HepG2 (cell line): Measurements from ENCODE around the gene ZNF175. TPM values are rescaled to one million over a fixed set of nuclear protein-coding genes. Genes with fewer than 3 reads are reported as not detected.

Experiments used
- ATAC-seq: fragments of 200-7000 bp; cut with Tn5 transposase; 3 replicates; pipeline ENCODE4 v1.9.1; 2020; ENCODE audit warnings: mild to moderate bottlenecking, moderate library complexity
- BruUV-seq: library from RNA; stranded (reverse); fragments of 400-500 nt; replicated peaks from 2 replicates; lab custom pipeline; 2021; lab: Mats Ljungman, UMichigan
- CTCF ChIA-PET: fragments of 300-600 bp; formaldehyde crosslinking; extraction: SDS; loops from one replicate; lab custom pipeline; 2021; ENCODE audit warnings: low total read pairs, inconsistent platforms, low intra/inter-chr PET ratio; lab: Yijun Ruan, JAX
- POLR2A ChIA-PET: fragments of 350-600 bp; sonication (Branson Sonifier 250); formaldehyde crosslinking; loops from one replicate; lab custom pipeline; 2020; ENCODE audit warnings: antibody characterized with exemption, inconsistent platforms; lab: Yijun Ruan, JAX
- DNase-seq: peaks from one replicate; pipeline ENCODE4 v3.0.0-alpha.2; 2015; ENCODE audit warnings: low spot score
- FAIRE-seq: peaks from 3 replicates; lab custom pipeline; 2011; peaks lifted over from hg19 to GRCh38; lab: Jason Lieb, UNC
- H2AFZ ChIP-seq: one replicate; pipeline ENCODE4 v1.6.1; 2011; ENCODE audit warnings: low read length, inconsistent platforms
- H3K27ac ChIP-seq: fragments of 300-600 bp; 3 replicates; pipeline ENCODE4 v1.8.0; 2011; ENCODE audit warnings: mixed run types, mild to moderate bottlenecking, mixed read lengths, low read length, inconsistent platforms; ENCODE audit not compliant: insufficient read depth; ENCODE audit errors: extremely low read length
- H3K27me3 ChIP-seq, 2 experiments: fragments of 200-600 bp in 1 of 2; 2 replicates in 1 of 2; 3 replicates in 1 of 2; pipeline versions ENCODE4 v1.6.0 to v1.8.0; 2011; ENCODE audit warnings: low read length in 2 of 2, mild to moderate bottlenecking in 2 of 2, moderate library complexity in 2 of 2, inconsistent platforms in 1 of 2; ENCODE audit not compliant: insufficient read depth in 2 of 2, control insufficient read depth in 1 of 2
- H3K36me3 ChIP-seq, 2 experiments: fragments of 200-600 bp in 1 of 2; replicated peaks in 1 of 2; 2 replicates in 1 of 2; 3 replicates in 1 of 2; pipeline versions ENCODE4 v1.5.1 to v1.8.0; 2011; ENCODE audit warnings: low read length in 2 of 2, inconsistent platforms in 1 of 2; ENCODE audit not compliant: insufficient read depth in 2 of 2, control insufficient read depth in 1 of 2
- H3K4me1 ChIP-seq: 2 replicates; pipeline ENCODE4 v1.5.1; 2012; ENCODE audit warnings: low read length, inconsistent platforms; ENCODE audit not compliant: insufficient read depth
- H3K4me2 ChIP-seq: 2 replicates; pipeline ENCODE4 v1.6.0; 2011; ENCODE audit warnings: low read depth, low read length, inconsistent platforms
- H3K4me3 ChIP-seq, 3 experiments: fragments of 200-600 bp in 1 of 3; sonication (generic), shearing (Covaris generic) in 1 of 3; replicated peaks in 1 of 3; 2 replicates each; pipeline ENCODE4 v1.5.1; 2011 to 2016; ENCODE audit warnings: low read length in 3 of 3, inconsistent platforms in 2 of 3, low read depth in 2 of 3, mild to moderate bottlenecking in 2 of 3, control low read depth in 1 of 3, mixed read lengths in 1 of 3; ENCODE audit not compliant: insufficient read depth in 1 of 3
- H3K79me2 ChIP-seq: one replicate; pipeline ENCODE4 v1.6.1; 2011; ENCODE audit warnings: low read length, inconsistent platforms; ENCODE audit not compliant: insufficient read depth
- H3K9ac ChIP-seq: 2 replicates; pipeline ENCODE4 v1.6.0; 2011; ENCODE audit warnings: mild to moderate bottlenecking, low read depth, low read length, inconsistent platforms; ENCODE audit not compliant: insufficient read depth
- H3K9me3 ChIP-seq: 2 replicates; pipeline ENCODE4 v1.5.1; 2012; ENCODE audit warnings: mild to moderate bottlenecking, low read length
- H4K20me1 ChIP-seq: 2 replicates; pipeline ENCODE4 v1.6.0; 2011; ENCODE audit warnings: inconsistent platforms, mild to moderate bottlenecking, low read length, moderate library complexity; ENCODE audit not compliant: insufficient read depth
- CCAR2 ChIP-seq: fragments of 200-400 bp; formaldehyde crosslinking; optimal IDR thresholded peaks from 2 replicates; pipeline ENCODE3; 2018; ENCODE audit warnings: low read depth, mild to moderate bottlenecking, low read length, moderate library complexity
- CERS6 ChIP-seq: sonication (generic); formaldehyde crosslinking; IDR thresholded peaks from 2 replicates; pipeline ENCODE4 v1.5.0; 2020; ENCODE audit warnings: missing genetic modification reagents
- CREB3 ChIP-seq: sonication (generic); formaldehyde crosslinking; IDR thresholded peaks from 2 replicates; pipeline ENCODE4 v1.5.0; 2020; ENCODE audit warnings: missing genetic modification reagents
- DMAP1 ChIP-seq: IDR thresholded peaks from 2 replicates; pipeline ENCODE4 v1.6.1; 2016
- FOXA1 ChIP-seq, 2 experiments: fragments of 450-650 bp in 1 of 2; sonication (generic) in 1 of 2; formaldehyde crosslinking in 1 of 2; IDR thresholded peaks; 2 replicates each; pipeline versions ENCODE4 v1.4.0 to v1.6.1; 2016 to 2020; ENCODE audit warnings: missing genetic modification reagents in 1 of 2
- FOXO4 ChIP-seq: sonication (generic); formaldehyde crosslinking; conservative IDR thresholded peaks from 2 replicates; pipeline ENCODE4 v1.8.1; 2023; ENCODE audit warnings: missing genetic modification reagents
- HNF1B ChIP-seq: sonication (generic); formaldehyde crosslinking; IDR thresholded peaks from 2 replicates; pipeline ENCODE4 v1.5.1; 2020; ENCODE audit warnings: mild to moderate bottlenecking, moderate library complexity, missing genetic modification reagents
- IRF2 ChIP-seq: IDR thresholded peaks from 2 replicates; pipeline ENCODE4 v1.6.1; 2018; ENCODE audit warnings: missing genetic modification reagents, missing compliant biosample characterization
- MYPOP ChIP-seq: sonication (generic); formaldehyde crosslinking; IDR thresholded peaks from 2 replicates; pipeline ENCODE4 v1.8.1; 2023; ENCODE audit warnings: mild to moderate bottlenecking, moderate library complexity, missing genetic modification reagents
- PTBP1 ChIP-seq: fragments of 200-400 bp; formaldehyde crosslinking; IDR thresholded peaks from 2 replicates; pipeline ENCODE4 v1.6.1; 2018; ENCODE audit warnings: low read length, low read depth; ENCODE audit not compliant: poor library complexity, severe bottlenecking
- TCF12 ChIP-seq, 2 experiments: fragments of 450-650 bp in 1 of 2; sonication (generic) in 1 of 2; formaldehyde crosslinking in 1 of 2; IDR thresholded peaks; 2 replicates each; pipeline versions ENCODE4 v1.6.1 to v1.8.0; 2017 to 2022; ENCODE audit warnings: antibody characterized with exemption in 1 of 2, mild to moderate bottlenecking in 1 of 2, missing genetic modification reagents in 1 of 2, moderate library complexity in 1 of 2
- TEAD2 ChIP-seq: sonication (generic); formaldehyde crosslinking; IDR thresholded peaks from 2 replicates; pipeline ENCODE4 v1.9.0; 2021; ENCODE audit warnings: missing genetic modification reagents
- THAP8 ChIP-seq: sonication (generic); formaldehyde crosslinking; IDR thresholded peaks from 2 replicates; pipeline ENCODE4 v1.5.1; 2020; ENCODE audit warnings: missing genetic modification reagents, mild to moderate bottlenecking, borderline replicate concordance
- ZNF317 ChIP-seq: sonication (generic); formaldehyde crosslinking; IDR thresholded peaks from 2 replicates; pipeline ENCODE4 v1.5.0; 2020; ENCODE audit warnings: mild to moderate bottlenecking, missing genetic modification reagents
- ZNF33A ChIP-seq: sonication (generic); formaldehyde crosslinking; IDR thresholded peaks from 2 replicates; pipeline ENCODE4 v1.5.1; 2020; ENCODE audit warnings: missing genetic modification reagents, mild to moderate bottlenecking, moderate library complexity, borderline replicate concordance
- ZNF570 ChIP-seq: sonication (generic); formaldehyde crosslinking; IDR thresholded peaks from 2 replicates; pipeline ENCODE4 v1.4.0; 2020; ENCODE audit warnings: mild to moderate bottlenecking, missing genetic modification reagents, borderline replicate concordance
- WGBS: methylation state at CpG from one replicate; pipeline ENCODE4 v1.1.6; 2017; ENCODE audit warnings: low lambda C conversion rate; 5-methylcytosine and 5-hydroxymethylcytosine counted together
- in situ Hi-C: cut with HindIII; loops from 2 replicates; pipeline ENCODE4 v1.10.0; 2017; ENCODE audit warnings: low pct_unique_long_range_greater_than_20kb; ENCODE audit not compliant: extremely low pct_ligation_motif_present
- intact Hi-C: fragments of 100-400 bp; cut with micrococcal nuclease; formaldehyde crosslinking; loops from one replicate; pipeline ENCODE4 v1.10.0; 2022; ENCODE audit not compliant: unreplicated experiment
- polyA plus RNA-seq, 8 experiments: library from polyadenylated mRNA; depleted of rRNA in 3 of 8; stranded (reverse) in 7 of 8; unstranded in 1 of 8; fragments of >200 nt; fragmentation: Illumina TruSeq in 4 of 8; extraction: Trizol in 4 of 8; gene quantifications; 2 replicates each; pipeline versions ENCODE4 v1.2.1 to v1.2.3, GENCODE V29; 2011 to 2016; ENCODE audit warnings: low read depth in 4 of 8, missing spikeins in 1 of 8, mixed read lengths in 1 of 8; ENCODE audit not compliant: insufficient read depth in 1 of 8
- total RNA-seq, 5 experiments: library from RNA; depleted of rRNA; stranded (reverse); fragments of >200 nt; fragmentation: Illumina TruSeq; extraction: Trizol; gene quantifications; 2 replicates each; pipeline ENCODE4 v1.2.3, GENCODE V29; 2016; ENCODE audit warnings: low read depth in 1 of 5

ZNF175 gene
- total and polyA plus RNA-seq, 2 of the 13 experiments (the other 11 are each of a cell fraction or from before 2014, with no cell fraction given), result 1.2 to 1.5 TPM

- no peak for DNase-seq
- in situ Hi-C loops (no loop called here), intact Hi-C loops (no loop called here)
- Histone ChIP-seq H3K9me3 (no peaks in the 10 kb centered on the region), H3K27ac (no peak within 1 kb of the TSS), H3K36me3 (no peaks in the 10 kb centered on the region), H3K79me2 (no peaks in the 10 kb centered on the region), H3K4me2 (no peak within 1 kb of the TSS), H3K27me3 (peaks cover 1 to 5% of the 10 kb centered on the region in 2 experiments; a peak in 2 of 5 replicates), H3K9ac (no peak within 1 kb of the TSS), H4K20me1 (no peaks in the 10 kb centered on the region), H2AFZ (no peak within 1 kb of the TSS), H3K4me3 (no peak within 1 kb of the TSS), H3K4me1 (no peaks in the 10 kb centered on the region)
- CTCF ChIA-PET, result no interaction called here
- no peak for FAIRE-seq
- WGBS, result 3% methylated on average over 11 of the region's 25 CpGs
- POLR2A ChIA-PET, result no interaction called here
- ATAC-seq, result no peak
- BruUV-seq, result no TSS peak
- TF ChIP-seq DMAP1 (CRISPR knock-in tag), result no peak
- no peak for TF ChIP-seq ZNF570 (CRISPR knock-in tag)
- TF ChIP-seq PTBP1, result no peak
- TF ChIP-seq TEAD2, result no peak
- TF ChIP-seq CERS6 (CRISPR knock-in tag), result no peak
- no peak for TF ChIP-seq FOXA1 (IDR thresholded peaks at IDR 0.05)
- no peak for TF ChIP-seq FOXA1 (CRISPR knock-in tag; IDR thresholded peaks at IDR 0.05)
- TF ChIP-seq TCF12 (IDR thresholded peaks at IDR 0.05), result no peak
- TF ChIP-seq TCF12 (CRISPR knock-in tag; IDR thresholded peaks at IDR 0.05), result no peak
- no peak for TF ChIP-seq ZNF317 (CRISPR knock-in tag)
- no peak for TF ChIP-seq FOXO4 (CRISPR knock-in tag)
- no peak for TF ChIP-seq THAP8 (CRISPR knock-in tag)
- TF ChIP-seq CCAR2, result no peak
- TF ChIP-seq ZNF33A, result no peak
- no peak for TF ChIP-seq MYPOP (CRISPR knock-in tag)
- no peak for TF ChIP-seq CREB3 (CRISPR knock-in tag)
- no peak for TF ChIP-seq HNF1B
- no peak for TF ChIP-seq IRF2 (CRISPR knock-in tag)
Measured at GRCh38 chr19:51531349-51532315, 39.5 kb upstream of the ZNF175 start, which contains the start of gene SIGLEC6. TSS of gene SIGLEC6 (minus strand) at chr19:51531670. CDS start at chr19:51531648, 22 bp downstream.
